Right lobe of liver (tissue), 6 donors: ENCODE measurements around the gene TBCD. TPM values are rescaled to one million over a fixed set of nuclear protein-coding genes. Genes with fewer than 3 reads are reported as not detected.

Experiments
- ATAC-seq, 4 donors: fragments of 200-7000 bp; cut with Tn5 transposase; one replicate each; pipeline ENCODE4 v1.9.1; 2020; ENCODE audit warnings: mild to moderate bottlenecking in 4 of 4, moderate library complexity in 4 of 4
- DNase-seq, 3 donors: peaks; one replicate each; pipeline ENCODE4 v3.0.0-alpha.2; 2020
- H3K27ac ChIP-seq, 3 donors: fragments of 200-600 bp; one replicate each; pipeline ENCODE4 v1.8.0; 2022
- H3K27me3 ChIP-seq, 2 donors: fragments of 200-600 bp; one replicate each; pipeline ENCODE4 v1.8.0; 2022
- H3K36me3 ChIP-seq, 4 donors: fragments of 200-600 bp; sonication (generic) in 1 of 4; one replicate each; pipeline versions ENCODE4 v1.5.1 to v1.8.0; 2017 to 2022; ENCODE audit warnings: control low read depth in 1 of 4
- H3K4me1 ChIP-seq, 4 donors: fragments of 200-600 bp; sonication (generic) in 1 of 4; one replicate each; pipeline versions ENCODE4 v1.5.1 to v1.8.0; 2017 to 2022; ENCODE audit warnings: control low read depth in 1 of 4
- H3K4me3 ChIP-seq, 3 donors: fragments of 200-600 bp; one replicate each; pipeline ENCODE4 v1.8.0; 2022
- H3K9me3 ChIP-seq, 4 donors: fragments of 200-600 bp; sonication (generic) in 1 of 4; one replicate each; pipeline versions ENCODE4 v1.5.1 to v1.8.0; 2017 to 2022; ENCODE audit warnings: control low read depth in 1 of 4
- CTCF ChIP-seq, 4 donors: fragments of 200-600 bp in 3 of 4; fragments of 450-650 bp in 1 of 4; IDR thresholded peaks; one replicate each; pipeline versions ENCODE4 v1.5.1 to v1.8.0; 2016 to 2022; ENCODE audit warnings: antibody characterized with exemption in 4 of 4, mild to moderate bottlenecking in 2 of 4
- POLR2A ChIP-seq: fragments of 450-650 bp; IDR thresholded peaks from one replicate; pipeline ENCODE4 v1.6.1; 2017; ENCODE audit warnings: antibody characterized with exemption, mild to moderate bottlenecking
- WGBS: methylation state at CpG from one replicate; pipeline ENCODE4 v1.1.6; 2018; ENCODE audit warnings: low coverage, low lambda C conversion rate; ENCODE audit not compliant: insufficient coverage; ENCODE audit errors: missing lambda C conversion rate; 5-methylcytosine and 5-hydroxymethylcytosine counted together
- intact Hi-C, 2 donors: fragments of 100-400 bp; cut with DNase I; formaldehyde crosslinking; loops; one replicate each; pipeline versions ENCODE4 v1.11.2 to v1.14.1; 2022
- total RNA-seq, 6 experiments: library from RNA; depleted of rRNA in 2 of 6; stranded (reverse); fragments of >200 nt in 2 of 6; fragmentation: NEBNext Ultra II Directional in 3 of 6; extraction: Animal tissue kit (Norgen Biotek cat#: 25700) in 3 of 6; gene quantifications; one replicate each; pipeline versions ENCODE4 v1.1.0 to v1.2.4, GENCODE V29; 2016 to 2023
- donor health status: DM: no; HTN: yes; CAD: no.
- donor health status: DM: no; HTN: no; CAD: no.
- donor health status: DM: no; HTN: no; CAD: no.
- donor health status: DM: no; HTN: yes; CAD: no.
- donor health status: DM: no; HTN: yes; CAD: no.

The TBCD gene
- total RNA-seq, 6 experiments from 2014 or later, result 28.0 to 55.7 (median 41.3) TPM

- DNase-seq (no peak), ATAC-seq (no peak)
- no peak for TF ChIP-seq CTCF (IDR thresholded peaks at IDR 0.05)
- TF ChIP-seq POLR2A, result no peak
- no peaks in the 10 kb centered on the region for H3K4me1 ChIP-seq
- H3K9me3 ChIP-seq, result no peaks in the 10 kb centered on the region
- 90% methylated on average over 2 of the region's 19 CpGs for WGBS
- no peaks in the 10 kb centered on the region for H3K36me3 ChIP-seq
- no peak overlapping the region for H3K4me3 ChIP-seq
- intact Hi-C loops, result loop anchor here in 1 of 2 donors (10.0 kb wide), 1 partner anchor 130 kb away; no protein-coding TSS in a partner anchor
- no peaks in the 10 kb centered on the region for H3K27me3 ChIP-seq
- H3K27ac ChIP-seq, result no peak overlapping the region
Measured at GRCh38 chr17:82914375-82914774, 162.5 kb downstream of the TBCD start.

GRCh38 chr17:82915010-82915756 lies 163.3 kb downstream of the TBCD start:
- H3K4me1 ChIP-seq, result no peaks in the 10 kb centered on the region
- TF ChIP-seq CTCF (IDR thresholded peaks at IDR 0.05) (no peak), POLR2A (no peak)
- H3K27me3 ChIP-seq, result no peaks in the 10 kb centered on the region
- H3K4me3 ChIP-seq, result no peak overlapping the region
- no peak for ATAC-seq
- WGBS, result 99% methylated on average over 10 of the region's 32 CpGs
- intact Hi-C loops, result loop anchor here in 1 of 2 donors (10.0 kb wide), 1 partner anchor 130 kb away; no protein-coding TSS in a partner anchor
- no peaks in the 10 kb centered on the region for H3K36me3 ChIP-seq
- H3K27ac ChIP-seq, result no peak overlapping the region
- DNase-seq, result no peak
- no peaks in the 10 kb centered on the region for H3K9me3 ChIP-seq

- TF ChIP-seq CTCF (IDR thresholded peaks at IDR 0.05) (no peak), POLR2A (no peak)
- no peak overlapping the region for H3K27ac ChIP-seq
- H3K4me1 ChIP-seq, result no peaks in the 10 kb centered on the region
- H3K9me3 ChIP-seq, result no peaks in the 10 kb centered on the region
- ATAC-seq (no peak), DNase-seq (no peak)
- no peaks in the 10 kb centered on the region for H3K27me3 ChIP-seq
- intact Hi-C loops, result loop anchor here in 1 of 2 donors (10.0 kb wide), 1 partner anchor 131 kb away; no protein-coding TSS in a partner anchor
- H3K4me3 ChIP-seq, result no peak overlapping the region
- H3K36me3 ChIP-seq, result no peaks in the 10 kb centered on the region
- WGBS, result 100% methylated on average over 1 of the region's 11 CpGs
Measured at GRCh38 chr17:82915757-82916027, 163.8 kb downstream of the TBCD start.

GRCh38 chr17:82917699-82918345 lies 166.0 kb downstream of the TBCD start:
- Histone ChIP-seq H3K9me3 (no peaks in the 10 kb centered on the region), H3K27ac (peak overlapping the region in 1 of 3 donors; percentile 60), H3K27me3 (no peaks in the 10 kb centered on the region), H3K4me3 (no peak overlapping the region), H3K36me3 (no peaks in the 10 kb centered on the region), H3K4me1 (no peaks in the 10 kb centered on the region)
- TF ChIP-seq POLR2A (no peak), CTCF (IDR thresholded peaks at IDR 0.05) (peak; percentile 24 to 50 (median 46))
- DNase-seq (no peak), ATAC-seq (peak; percentile 63 to 76 (median 70))
- intact Hi-C loops, result loop anchor here in 1 of 2 donors (10.0 kb wide), 1 partner anchor 133 kb away; no protein-coding TSS in a partner anchor
- WGBS, result 53% methylated on average over 14 of the region's 19 CpGs
